ENCODE measurements around the gene PTPRE.

GRCh38 chr10:128005858-128006257, 99.0 kb downstream of the PTPRE start:
- TF ChIP-seq CTCF (optimal IDR thresholded peaks at IDR 0.05 in 1 of 3, IDR thresholded peaks at IDR 0.05 in 1 of 3, conservative IDR thresholded peaks at IDR 0.05 in 1 of 3; ENCODE audit: extremely low read depth in 1 of 3, insufficient read depth in 2 of 3, low read length in 3 of 3): no peak
- no peak for TF ChIP-seq EZH2 (IDR thresholded peaks at IDR 0.05; ENCODE audit: low read length)

Data from keratinocyte (primary cell).